Measurements from ENCODE around the gene TMEM132D. TPM values are rescaled to one million over a fixed set of nuclear protein-coding genes. Genes with fewer than 3 reads are reported as not detected.

Gene TMEM132D
- total RNA-seq, 2 donors from 2014 or later = not detected

GRCh38 chr12:129258781-129259318, 645.0 kb downstream of the TMEM132D start:
- peak in 1 of 2 donors; percentile 37 for ATAC-seq
- no peaks in the 10 kb centered on the region for H3K36me3 Mint-ChIP-seq
- no peak overlapping the region for H3K27ac Mint-ChIP-seq
- no peak overlapping the region for H3K4me3 Mint-ChIP-seq
- H3K4me1 Mint-ChIP-seq (ENCODE audit: low read depth in 2 of 2) = no peaks in the 10 kb centered on the region
- peaks cover 15 to 20% of the 10 kb centered on the region in 2 donors for H3K27me3 Mint-ChIP-seq
- DNase-seq (ENCODE audit: low spot score) = no peak
- H3K9me3 Mint-ChIP-seq = peaks cover 6% of the 10 kb centered on the region

- Mint-ChIP-seq H3K36me3 (no peaks in the 10 kb centered on the region), H3K4me1 (ENCODE audit: low read depth in 2 of 2) (no peaks in the 10 kb centered on the region), H3K27ac (no peak overlapping the region), H3K27me3 (peaks cover 11% of the 10 kb centered on the region in 2 donors), H3K4me3 (no peak overlapping the region), H3K9me3 (no peaks in the 10 kb centered on the region)
- DNase-seq (ENCODE audit: low spot score) (no peak), ATAC-seq (no peak)
These were observed 646.3 kb downstream of the TMEM132D start for GRCh38 chr12:129257524-129257923.

DNA sequence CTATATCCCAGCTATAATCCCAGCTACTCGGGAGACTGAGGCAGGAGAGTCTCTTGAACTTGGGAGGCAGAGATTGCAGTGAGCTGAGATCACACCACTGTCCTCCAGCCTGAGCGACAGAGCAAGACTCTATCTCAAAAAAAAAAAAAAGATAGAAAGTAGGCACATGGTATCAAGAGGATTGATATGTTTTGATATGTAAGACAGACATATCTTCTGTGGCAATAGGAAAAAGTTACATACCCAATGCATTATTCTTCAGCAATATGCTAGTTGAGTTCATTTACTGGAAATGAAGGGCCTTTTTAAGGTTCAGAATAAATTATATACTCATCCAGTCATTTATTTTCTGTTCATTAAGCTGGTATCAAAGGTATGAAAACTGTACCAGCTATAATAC, 657.2 kb downstream of the TMEM132D start:
- peaks cover 10 to 20% of the 10 kb centered on the region in 2 donors for H3K27me3 Mint-ChIP-seq
- no peaks in the 10 kb centered on the region for H3K4me1 Mint-ChIP-seq (ENCODE audit: low read depth in 2 of 2)
- DNase-seq (ENCODE audit: low spot score) = no peak
- H3K9me3 Mint-ChIP-seq = no peaks in the 10 kb centered on the region
- H3K36me3 Mint-ChIP-seq = no peaks in the 10 kb centered on the region
- H3K27ac Mint-ChIP-seq = no peak overlapping the region
- no peak for ATAC-seq
- H3K4me3 Mint-ChIP-seq = no peak overlapping the region

GRCh38 chr12:129245769-129246168, 658.1 kb downstream of the TMEM132D start:
- no peak overlapping the region for H3K4me3 Mint-ChIP-seq
- H3K27me3 Mint-ChIP-seq = peaks cover 13 to 29% of the 10 kb centered on the region in 2 donors
- ATAC-seq (no peak), DNase-seq (ENCODE audit: low spot score) (no peak)
- H3K36me3 Mint-ChIP-seq = no peaks in the 10 kb centered on the region
- H3K4me1 Mint-ChIP-seq (ENCODE audit: low read depth in 2 of 2) = no peaks in the 10 kb centered on the region
- no peak overlapping the region for H3K27ac Mint-ChIP-seq
- H3K9me3 Mint-ChIP-seq = no peaks in the 10 kb centered on the region

- ATAC-seq (no peak), DNase-seq (ENCODE audit: low spot score) (no peak)
- no peaks in the 10 kb centered on the region for H3K9me3 Mint-ChIP-seq
- H3K36me3 Mint-ChIP-seq = no peaks in the 10 kb centered on the region
- H3K4me3 Mint-ChIP-seq = no peak overlapping the region
- no peaks in the 10 kb centered on the region for H3K4me1 Mint-ChIP-seq (ENCODE audit: low read depth in 2 of 2)
- H3K27ac Mint-ChIP-seq = no peak overlapping the region
- H3K27me3 Mint-ChIP-seq = peaks cover 7 to 22% of the 10 kb centered on the region in 2 donors
These were observed 662.0 kb downstream of the TMEM132D start for GRCh38 chr12:129241852-129242251.

DNA sequence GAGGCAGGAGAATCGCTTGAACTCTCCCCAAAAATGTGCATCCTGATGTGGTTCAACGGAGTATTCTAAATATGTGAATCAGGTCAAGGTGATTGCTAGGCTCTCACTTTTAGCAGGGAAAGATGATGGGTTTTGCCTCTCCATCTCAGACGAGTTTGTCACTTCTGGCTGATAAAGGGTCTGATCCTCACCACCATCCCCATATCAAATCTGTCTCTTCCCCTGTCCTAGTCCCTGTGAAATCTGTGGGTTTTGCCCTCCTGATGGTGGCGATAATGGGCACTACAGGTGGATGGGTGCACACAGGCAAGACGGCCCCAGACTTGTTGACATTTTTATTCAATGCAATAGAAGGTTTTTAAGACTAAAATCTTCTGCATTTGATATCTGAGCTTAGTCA, 665.9 kb downstream of the TMEM132D start:
- Mint-ChIP-seq H3K27me3 (peaks cover 5 to 21% of the 10 kb centered on the region in 2 donors), H3K27ac (no peak overlapping the region), H3K4me1 (ENCODE audit: low read depth in 2 of 2) (no peaks in the 10 kb centered on the region), H3K9me3 (no peaks in the 10 kb centered on the region), H3K36me3 (no peaks in the 10 kb centered on the region), H3K4me3 (no peak overlapping the region)
- ATAC-seq (no peak), DNase-seq (ENCODE audit: low spot score) (no peak)

- DNase-seq (ENCODE audit: low spot score) (no peak), ATAC-seq (no peak)
- no peak overlapping the region for H3K27ac Mint-ChIP-seq
- H3K9me3 Mint-ChIP-seq = no peaks in the 10 kb centered on the region
- H3K4me1 Mint-ChIP-seq (ENCODE audit: low read depth in 2 of 2) = no peaks in the 10 kb centered on the region
- no peak overlapping the region for H3K4me3 Mint-ChIP-seq
- H3K27me3 Mint-ChIP-seq = peaks cover 4 to 7% of the 10 kb centered on the region in 2 donors
- no peaks in the 10 kb centered on the region for H3K36me3 Mint-ChIP-seq
These were observed 669.6 kb downstream of the TMEM132D start for GRCh38 chr12:129234209-129234608.

DNA sequence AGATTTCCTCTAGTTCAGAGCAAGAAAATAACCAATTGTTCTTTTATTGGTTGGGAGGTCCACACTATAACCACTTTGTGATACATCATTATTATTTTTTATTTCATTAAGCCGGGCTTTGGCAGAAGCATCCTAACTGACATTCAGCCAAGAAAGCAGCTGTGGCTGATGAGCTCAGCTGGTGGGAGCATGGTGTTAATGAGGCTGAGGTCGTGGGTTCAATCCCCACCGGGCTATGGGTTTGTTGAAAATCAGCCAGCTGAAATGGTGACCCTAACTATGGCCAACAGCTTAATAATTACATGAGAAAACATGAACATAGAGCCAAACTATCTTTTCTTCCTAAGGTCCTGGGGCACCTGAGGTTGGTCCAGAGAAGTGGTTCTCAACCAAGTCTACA, 672.3 kb downstream of the TMEM132D start:
- DNase-seq (ENCODE audit: low spot score) (no peak), ATAC-seq (no peak)
- Mint-ChIP-seq H3K36me3 (no peaks in the 10 kb centered on the region), H3K4me1 (ENCODE audit: low read depth in 2 of 2) (no peaks in the 10 kb centered on the region), H3K4me3 (no peak overlapping the region), H3K9me3 (no peaks in the 10 kb centered on the region), H3K27me3 (peaks cover 6 to 7% of the 10 kb centered on the region in 2 donors), H3K27ac (no peak overlapping the region)

DNA sequence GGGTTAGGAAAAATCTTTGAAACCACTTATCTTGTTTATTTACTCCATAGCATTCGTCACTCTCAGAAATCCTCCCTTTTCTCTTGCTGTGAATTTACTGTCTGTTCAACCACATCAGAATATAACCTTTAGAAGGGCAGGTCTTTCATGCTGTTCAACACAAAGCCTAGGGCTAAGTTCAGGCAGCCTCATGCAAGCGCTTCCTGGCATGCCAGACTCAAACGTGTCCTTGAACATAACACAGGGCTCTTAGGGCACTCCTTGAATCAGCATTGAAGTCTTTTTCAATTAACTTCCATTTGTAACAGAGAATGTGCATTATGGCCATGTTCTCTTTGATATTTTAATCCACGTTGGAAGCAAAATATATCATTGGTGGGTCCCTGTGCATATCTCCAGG, 672.8 kb downstream of the TMEM132D start:
- no peaks in the 10 kb centered on the region for H3K4me1 Mint-ChIP-seq (ENCODE audit: low read depth in 2 of 2)
- ATAC-seq (no peak), DNase-seq (ENCODE audit: low spot score) (no peak)
- H3K36me3 Mint-ChIP-seq = no peaks in the 10 kb centered on the region
- H3K4me3 Mint-ChIP-seq = no peak overlapping the region
- no peaks in the 10 kb centered on the region for H3K9me3 Mint-ChIP-seq
- peaks cover 6 to 7% of the 10 kb centered on the region in 2 donors for H3K27me3 Mint-ChIP-seq
- no peak overlapping the region for H3K27ac Mint-ChIP-seq

- no peak overlapping the region for H3K4me3 Mint-ChIP-seq
- H3K27ac Mint-ChIP-seq = no peak overlapping the region
- peaks cover 12 to 16% of the 10 kb centered on the region in 2 donors for H3K27me3 Mint-ChIP-seq
- no peaks in the 10 kb centered on the region for H3K4me1 Mint-ChIP-seq (ENCODE audit: low read depth in 2 of 2)
- H3K36me3 Mint-ChIP-seq = no peaks in the 10 kb centered on the region
- H3K9me3 Mint-ChIP-seq = no peaks in the 10 kb centered on the region
- no peak for ATAC-seq
- no peak for DNase-seq (ENCODE audit: low spot score)
These were observed 677.0 kb downstream of the TMEM132D start for GRCh38 chr12:129226851-129227250.

- no peaks in the 10 kb centered on the region for H3K36me3 Mint-ChIP-seq
- no peaks in the 10 kb centered on the region for H3K9me3 Mint-ChIP-seq
- no peak for DNase-seq (ENCODE audit: low spot score)
- no peak overlapping the region for H3K4me3 Mint-ChIP-seq
- H3K4me1 Mint-ChIP-seq (ENCODE audit: low read depth in 2 of 2) = no peaks in the 10 kb centered on the region
- H3K27me3 Mint-ChIP-seq = peaks cover 11 to 21% of the 10 kb centered on the region in 2 donors
- H3K27ac Mint-ChIP-seq = no peak overlapping the region
- no peak for ATAC-seq
These were observed 677.8 kb downstream of the TMEM132D start for GRCh38 chr12:129226005-129226404.

GRCh38 chr12:129215556-129215955, 688.3 kb downstream of the TMEM132D start:
- peaks cover 8% of the 10 kb centered on the region for H3K9me3 Mint-ChIP-seq
- no peak for DNase-seq (ENCODE audit: low spot score)
- no peak overlapping the region for H3K27ac Mint-ChIP-seq
- H3K27me3 Mint-ChIP-seq = peaks cover 2 to 22% of the 10 kb centered on the region in 2 donors
- no peak for ATAC-seq
- no peaks in the 10 kb centered on the region for H3K36me3 Mint-ChIP-seq
- H3K4me3 Mint-ChIP-seq = no peak overlapping the region
- H3K4me1 Mint-ChIP-seq (ENCODE audit: low read depth in 2 of 2) = peaks cover 0 to 6% of the 10 kb centered on the region in 2 donors

- Mint-ChIP-seq H3K36me3 (no peaks in the 10 kb centered on the region), H3K27me3 (peaks cover 5 to 27% of the 10 kb centered on the region in 2 donors), H3K9me3 (peaks cover 8% of the 10 kb centered on the region), H3K4me1 (ENCODE audit: low read depth in 2 of 2) (peaks cover 0 to 6% of the 10 kb centered on the region in 2 donors), H3K27ac (no peak overlapping the region), H3K4me3 (no peak overlapping the region)
- ATAC-seq (no peak), DNase-seq (ENCODE audit: low spot score) (no peak)
These were observed 690.3 kb downstream of the TMEM132D start for GRCh38 chr12:129213551-129213950.

GRCh38 chr12:129211862-129212630, 691.8 kb downstream of the TMEM132D start:
- Mint-ChIP-seq H3K27me3 (peaks cover 11 to 38% of the 10 kb centered on the region in 2 donors), H3K27ac (no peak overlapping the region), H3K4me3 (no peak overlapping the region), H3K9me3 (peaks cover 5% of the 10 kb centered on the region), H3K36me3 (no peaks in the 10 kb centered on the region), H3K4me1 (ENCODE audit: low read depth in 2 of 2) (peaks cover 0 to 6% of the 10 kb centered on the region in 2 donors)
- DNase-seq (ENCODE audit: low spot score) = no peak
- ATAC-seq = no peak

All from natural killer cell treated with Interleukin-12 subunit alpha and Interleukin-12 subunit beta and Interleukin-15 and Interleukin-18, amount 100 ng/mL, for 72 hours (primary cell).